Epithelial cell of proximal tubule (primary cell): ENCODE results near the gene EMX2. TPM values are rescaled to one million over a fixed set of nuclear protein-coding genes. Genes with fewer than 3 reads are reported as not detected.

ENCODE experiments used
- DNase-seq: peaks from one replicate; pipeline ENCODE4 v3.0.0-alpha.2; 2011; ENCODE audit warnings: low read depth
- H3K4me3 ChIP-seq: 2 replicates; pipeline ENCODE4 v1.5.1; 2011; ENCODE audit warnings: low read depth, mild to moderate bottlenecking, low read length
- CTCF ChIP-seq: conservative IDR thresholded peaks from 2 replicates; pipeline ENCODE4 v1.5.1; 2012; ENCODE audit warnings: low read depth, mild to moderate bottlenecking, low read length
- total RNA-seq: library from RNA; depleted of rRNA; stranded (reverse); fragments of >200 nt; gene quantifications from 2 replicates; pipeline ENCODE4 v1.2.3, GENCODE V29; 2015

Gene EMX2
- total RNA-seq, 1 donor from 2014 or later, result 10.7 TPM

DNA sequence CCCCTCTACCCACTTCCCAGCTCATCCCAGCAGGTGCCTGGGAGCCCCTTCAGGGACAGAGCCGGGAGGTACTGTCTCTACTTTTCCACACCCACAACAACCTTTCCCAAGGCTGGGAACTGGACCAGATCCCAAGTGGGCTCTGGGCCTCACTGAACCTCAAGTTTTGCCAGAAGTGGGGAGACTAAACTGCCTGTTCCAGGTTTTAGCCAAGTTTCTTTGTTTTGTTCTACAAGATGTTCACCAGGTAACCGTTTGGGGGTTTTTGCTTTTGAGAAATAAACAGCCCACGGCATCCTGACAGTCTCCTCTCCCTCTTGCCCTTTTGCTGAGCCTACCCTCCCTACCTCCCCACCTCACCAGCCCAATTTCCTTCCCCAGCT lies 10.6 kb upstream of the EMX2 start:
- no peak for TF ChIP-seq CTCF
- no peak for DNase-seq
- peak overlapping the region; percentile 38 for H3K4me3 ChIP-seq

DNA sequence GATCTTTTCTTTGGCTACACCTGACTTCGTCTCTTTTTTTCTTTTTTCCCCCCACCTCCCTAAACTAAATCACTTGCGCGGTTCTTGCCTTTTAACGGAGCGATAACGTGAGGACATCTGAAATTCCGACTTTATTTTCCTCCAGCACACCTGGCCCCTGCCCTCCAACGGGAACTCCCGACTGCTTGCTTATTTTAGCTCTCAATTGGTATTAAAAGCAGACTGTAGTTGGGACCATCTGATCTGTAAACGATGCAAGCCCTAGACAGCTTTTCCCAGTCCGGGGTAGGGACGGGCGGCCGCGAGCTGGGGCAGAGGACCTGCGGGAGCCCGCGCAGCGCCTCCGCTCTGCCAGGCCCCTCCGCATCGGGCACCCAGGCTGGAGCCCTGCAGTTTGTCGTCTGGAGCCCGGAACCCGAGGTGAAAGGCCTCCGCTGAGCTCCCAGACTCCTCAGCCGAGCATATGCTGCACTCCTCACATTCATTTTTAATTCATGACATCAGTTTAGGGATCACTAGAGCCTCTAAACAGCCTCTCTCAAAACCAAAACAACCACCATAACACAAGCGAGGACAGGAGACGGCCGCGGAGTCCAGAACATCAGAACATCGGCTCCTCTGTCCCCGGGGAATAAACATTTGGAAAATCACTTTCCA lies 10.0 kb upstream of the EMX2 start:
- DNase-seq, result no peak
- TF ChIP-seq CTCF, result no peak
- H3K4me3 ChIP-seq, result peak overlapping the region; percentile 38

DNA sequence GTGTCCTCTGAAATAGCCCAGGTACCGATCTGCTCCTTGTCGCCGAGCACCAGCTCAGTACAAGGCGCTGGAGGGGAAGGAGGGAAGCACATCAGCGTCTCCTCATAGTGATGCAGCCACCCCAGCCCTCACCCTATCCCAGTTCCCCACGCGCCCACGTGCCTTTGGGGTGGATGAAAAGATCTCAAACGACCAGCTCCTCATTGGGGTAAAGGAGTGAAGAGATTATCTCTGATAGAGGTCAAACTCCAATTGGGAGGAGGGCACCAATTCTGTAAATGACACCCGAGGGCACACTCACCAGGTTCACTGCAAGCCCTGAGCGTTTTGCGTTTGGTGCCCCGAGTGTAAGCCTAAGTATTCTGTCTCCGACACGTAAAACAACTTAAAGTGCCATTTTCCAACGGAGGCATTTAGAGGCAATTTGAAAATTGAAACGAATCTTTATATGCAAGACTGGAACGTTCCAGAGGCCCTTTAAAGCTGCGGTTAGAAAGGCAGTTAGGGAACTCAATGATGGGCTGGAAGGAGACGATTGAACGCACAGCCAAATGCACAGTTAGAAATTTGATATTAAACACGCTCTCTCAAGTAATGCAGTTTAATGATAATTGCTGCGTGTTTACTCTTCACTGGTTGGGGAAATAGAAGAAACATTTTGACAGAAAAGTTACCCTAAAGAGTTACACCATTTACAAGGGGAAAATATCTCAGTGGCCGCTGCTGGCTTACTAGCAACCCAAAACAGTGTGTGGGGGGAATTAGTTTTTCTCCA lies 8.9 kb upstream of the EMX2 start:
- DNase-seq, result no peak
- TF ChIP-seq CTCF, result no peak
- peak overlapping the region; percentile 53 for H3K4me3 ChIP-seq

DNA sequence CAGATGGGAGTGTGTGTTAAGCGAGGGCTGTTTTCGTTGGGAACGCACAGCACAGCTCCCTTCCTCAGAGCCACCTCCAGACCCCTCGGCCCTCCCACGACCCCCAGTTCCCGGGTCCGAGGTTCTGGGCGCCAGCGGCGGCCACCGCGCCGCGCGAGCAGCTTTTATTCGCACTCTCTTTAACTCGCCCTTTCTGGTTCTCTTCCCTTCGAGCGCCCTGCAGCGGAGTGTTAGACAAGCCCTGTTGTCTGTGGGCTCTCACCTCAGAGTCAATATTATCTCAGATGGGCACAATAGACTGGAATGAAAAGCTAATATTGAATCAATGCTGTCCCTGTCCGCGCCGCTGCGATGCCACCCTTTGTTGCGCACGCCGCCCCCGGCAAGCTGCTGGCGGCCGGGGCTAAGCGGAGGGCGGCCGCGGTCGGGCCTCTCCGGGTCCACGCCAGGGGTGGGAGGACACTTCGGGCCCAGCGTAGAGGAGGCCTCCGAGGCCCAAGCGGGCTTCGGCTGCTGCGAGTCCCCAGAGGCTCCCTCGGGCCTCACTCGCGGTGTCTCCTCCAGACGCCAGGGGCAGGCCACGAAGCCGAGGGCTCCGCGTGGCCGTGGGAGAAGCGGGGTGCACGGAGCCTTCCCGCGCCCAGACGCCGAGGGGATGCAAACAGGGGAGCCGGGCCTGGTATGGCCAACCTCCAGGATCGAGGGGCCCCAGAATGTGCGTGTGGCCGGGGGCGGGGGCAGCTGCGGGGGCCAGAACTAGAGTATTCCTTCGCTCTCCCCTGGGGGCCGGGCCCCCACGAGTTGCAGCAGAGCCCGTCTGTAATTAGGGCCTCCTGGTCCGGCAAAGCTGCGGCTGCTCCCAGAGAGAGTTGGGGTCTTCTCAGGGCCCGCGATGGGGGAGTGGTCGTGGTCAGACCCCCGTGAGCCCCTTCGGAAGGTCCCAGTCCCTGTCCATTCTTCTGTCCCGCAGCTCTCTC lies 7.9 kb upstream of the EMX2 start:
- peak overlapping the region; percentile 53 for H3K4me3 ChIP-seq
- no peak for DNase-seq
- no peak for TF ChIP-seq CTCF

- DNase-seq, result no peak
- peak overlapping the region; percentile 53 for H3K4me3 ChIP-seq
- no peak for TF ChIP-seq CTCF
Observed at GRCh38 chr10:117535298-117536071, 7.1 kb upstream of the EMX2 start.

DNA sequence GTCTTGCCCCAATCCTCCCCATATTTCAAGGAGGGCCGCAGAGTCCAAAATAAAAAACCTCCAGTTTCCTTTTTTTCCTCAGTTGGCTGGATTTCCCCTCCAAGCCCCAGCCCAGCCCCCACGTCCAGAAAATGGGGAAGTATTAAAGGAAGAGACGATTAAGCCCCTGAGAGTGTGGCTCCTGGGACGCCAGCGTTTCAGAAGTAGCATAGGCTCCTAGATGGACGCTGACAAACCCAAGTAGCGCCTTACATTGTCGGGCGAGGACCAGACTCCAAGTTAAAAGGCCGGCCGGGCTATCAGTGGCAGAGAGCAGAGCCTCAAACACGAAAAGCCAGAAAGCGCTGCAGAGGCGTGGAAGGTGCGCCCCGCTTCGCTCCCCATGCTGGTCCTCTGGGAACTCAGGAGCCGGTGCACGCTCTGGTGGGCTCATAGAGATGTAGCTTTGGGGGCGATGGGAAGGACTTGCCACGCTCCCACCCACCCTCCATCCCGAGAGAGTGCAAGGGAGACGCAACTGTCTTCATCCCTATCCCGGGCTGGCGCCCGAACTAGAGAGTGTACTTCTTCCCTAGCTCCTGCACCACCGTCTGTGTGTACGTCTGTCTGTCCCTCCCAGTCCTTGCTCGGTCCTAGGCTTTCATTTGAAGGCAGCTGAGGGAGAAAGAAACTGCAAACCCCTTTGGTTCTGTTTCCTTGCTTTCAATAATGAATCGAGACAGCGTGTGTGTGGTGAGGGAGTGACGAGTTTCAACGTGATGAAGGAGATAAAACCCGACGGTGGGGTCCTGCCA lies 6.3 kb upstream of the EMX2 start:
- H3K4me3 ChIP-seq, result peak overlapping the region; percentile 53
- TF ChIP-seq CTCF, result no peak

More for the DNA sequence above, 6.3 kb upstream of the EMX2 start:
- no peak for DNase-seq
